Measurements from ENCODE around the gene ZSWIM1.
"Not testable (repeated sequence)": the region's sequence is repeated elsewhere in the genome, so short reads cannot be mapped to it uniquely, and the experiment has no call there.

ZSWIM1 gene

DNA sequence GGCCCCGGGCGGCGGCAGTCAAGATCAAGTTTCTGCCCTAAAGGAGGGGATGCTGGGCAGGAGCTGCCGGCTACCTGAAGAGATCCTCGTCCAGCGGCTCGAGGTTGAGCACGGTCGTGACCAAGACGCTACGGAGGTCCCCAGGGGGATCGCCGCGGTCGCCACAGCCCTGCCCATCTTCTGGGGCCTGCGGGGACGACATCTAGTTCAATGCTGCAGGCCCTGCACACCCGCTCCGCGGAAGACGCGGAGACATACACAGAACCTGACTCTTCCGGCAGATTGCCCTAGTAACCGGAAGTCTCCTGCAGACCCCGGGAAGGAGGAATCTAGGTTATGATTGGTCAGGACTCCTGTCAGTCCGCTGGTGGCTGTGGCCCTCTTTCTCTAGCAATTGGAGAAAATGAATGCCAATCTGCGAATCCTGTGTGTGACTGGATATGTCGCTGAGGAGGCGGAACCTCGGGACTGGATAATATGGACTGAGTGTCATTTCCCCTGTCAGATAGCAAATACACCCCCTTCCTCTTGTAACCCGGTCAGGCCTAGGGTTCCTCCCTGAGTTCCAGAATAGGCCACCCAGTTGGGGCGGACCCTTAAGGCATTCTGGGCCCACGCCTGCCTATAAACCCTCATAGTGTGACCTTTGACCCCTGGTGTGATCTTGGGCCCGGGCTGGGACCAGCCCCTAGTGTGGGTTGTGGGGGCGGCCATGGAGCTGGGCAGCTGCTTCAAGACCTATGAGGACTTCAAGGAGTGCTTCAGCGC is 23.7 kb upstream of the ZSWIM1 start, which contains the start of the genes ACOT8 and ZSWIM3:
ACOT8 (minus strand) TSS at position 279 of the 768 bp plus-strand sequence; CDS start at position 202, 77 bp downstream.
ZSWIM3 (plus strand) TSS at position 501 of the 768 bp plus-strand sequence; CDS start at position 713, 212 bp downstream.
- DNase-seq = peak; percentile 99

DNA sequence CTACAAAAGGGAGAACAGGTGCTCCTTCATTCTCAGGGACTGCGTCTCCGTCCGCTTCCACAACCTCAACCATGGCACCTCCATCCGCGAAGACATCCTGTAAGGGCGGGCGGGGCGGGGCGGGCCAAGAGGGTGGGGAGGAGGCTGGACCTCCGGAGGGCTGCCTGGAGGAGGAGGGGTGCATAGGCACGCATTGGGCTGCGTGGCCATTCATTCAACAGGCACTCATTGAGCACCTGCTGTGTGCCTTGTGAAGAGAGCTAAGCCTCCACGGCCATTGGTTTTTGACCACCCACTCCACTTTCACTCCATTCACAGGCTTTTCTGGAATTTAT is 23.2 kb upstream of the ZSWIM1 start:
- DNase-seq = no peak

DNA sequence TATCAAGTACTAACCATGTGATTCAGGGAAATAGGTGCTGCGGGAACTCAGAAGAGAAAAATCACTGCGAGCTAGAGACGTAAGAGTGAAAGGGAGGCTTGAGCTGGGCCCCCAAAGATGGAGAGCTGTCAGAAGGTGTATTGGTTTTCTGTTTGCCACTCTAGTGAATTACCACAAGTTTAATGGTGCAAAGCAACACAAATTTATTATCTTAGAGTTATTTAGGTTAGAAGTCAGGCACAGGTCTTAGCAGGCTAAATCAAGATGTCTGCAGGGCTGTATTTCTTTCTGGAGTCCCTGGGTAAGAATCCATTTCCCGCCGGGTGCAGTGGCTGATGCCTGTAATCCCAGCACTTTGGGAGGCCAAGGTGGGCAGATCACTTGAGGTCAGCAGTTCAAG is 21.1 kb upstream of the ZSWIM1 start:
- DNase-seq = no peak

DNA sequence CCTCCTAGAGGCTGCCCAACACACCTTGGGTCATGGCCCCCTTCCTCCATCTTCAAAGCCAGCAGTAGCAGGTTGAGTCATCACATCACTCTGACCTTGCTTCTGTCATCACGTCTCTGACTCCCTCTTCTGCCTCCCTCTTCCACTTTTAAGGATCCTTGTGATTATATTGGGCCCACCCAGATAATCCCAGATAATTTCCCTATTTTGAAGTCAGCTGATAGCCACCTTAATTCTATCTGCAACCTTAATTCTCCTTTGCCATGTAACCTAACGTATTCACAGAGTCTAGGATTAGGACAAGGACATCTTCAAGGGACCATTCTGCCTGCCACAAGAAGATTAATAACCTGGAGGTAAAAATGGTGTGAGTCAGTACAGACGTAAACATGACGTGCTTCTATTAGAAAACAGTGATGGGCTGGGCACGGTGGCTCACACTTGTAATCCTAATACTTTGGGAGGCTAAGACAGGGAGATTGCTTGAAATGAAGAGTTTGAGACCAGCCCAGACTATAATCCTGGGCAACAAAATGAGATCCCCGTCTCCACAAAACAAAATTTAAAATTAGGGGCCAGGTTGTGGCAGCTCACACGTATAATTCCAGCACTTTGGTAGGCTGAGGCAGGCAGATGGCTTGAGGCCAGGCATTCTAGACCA is 20.3 kb upstream of the ZSWIM1 start:
- DNase-seq = no peak

DNA sequence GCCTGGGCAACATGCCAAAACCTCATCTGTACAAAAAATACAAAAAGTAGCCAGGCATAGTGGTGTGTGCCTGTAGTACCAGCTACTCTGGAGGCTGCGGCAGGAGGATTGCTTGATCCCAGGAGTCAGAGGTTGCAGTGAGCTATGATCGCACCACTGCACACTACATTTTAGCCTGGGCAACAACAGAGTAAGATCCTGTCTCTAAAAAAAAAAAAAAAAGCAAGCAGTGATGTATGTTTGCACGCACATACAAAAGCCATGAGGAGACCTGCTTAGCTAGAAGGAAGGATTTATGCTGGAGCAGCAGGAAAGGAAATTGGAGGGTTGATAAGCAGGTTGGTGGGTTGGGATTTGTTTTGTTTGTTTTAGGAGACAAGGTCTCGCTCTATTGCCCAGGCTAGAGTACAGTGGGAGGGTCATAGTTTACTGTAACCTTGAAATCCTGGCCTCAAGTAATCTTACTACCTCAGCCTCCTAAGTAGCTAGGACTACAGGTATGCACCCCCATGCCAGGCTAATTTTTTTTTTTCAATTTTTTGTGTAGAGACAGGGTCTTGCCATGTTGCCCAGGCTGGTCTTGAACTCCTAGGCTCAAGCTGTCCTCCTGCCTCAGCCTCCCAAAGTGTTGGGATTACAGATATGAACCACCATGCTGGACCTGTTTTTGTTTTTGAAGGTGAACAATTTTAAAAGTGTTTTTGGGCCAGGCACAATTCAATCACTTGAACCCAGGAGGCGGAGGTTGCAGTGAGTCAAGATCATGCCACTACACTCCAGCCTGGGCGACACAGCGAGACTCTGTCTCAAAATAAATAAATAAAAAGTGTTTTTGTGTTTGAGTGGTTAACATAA is 19.6 kb upstream of the ZSWIM1 start:
- no peak for DNase-seq

DNA sequence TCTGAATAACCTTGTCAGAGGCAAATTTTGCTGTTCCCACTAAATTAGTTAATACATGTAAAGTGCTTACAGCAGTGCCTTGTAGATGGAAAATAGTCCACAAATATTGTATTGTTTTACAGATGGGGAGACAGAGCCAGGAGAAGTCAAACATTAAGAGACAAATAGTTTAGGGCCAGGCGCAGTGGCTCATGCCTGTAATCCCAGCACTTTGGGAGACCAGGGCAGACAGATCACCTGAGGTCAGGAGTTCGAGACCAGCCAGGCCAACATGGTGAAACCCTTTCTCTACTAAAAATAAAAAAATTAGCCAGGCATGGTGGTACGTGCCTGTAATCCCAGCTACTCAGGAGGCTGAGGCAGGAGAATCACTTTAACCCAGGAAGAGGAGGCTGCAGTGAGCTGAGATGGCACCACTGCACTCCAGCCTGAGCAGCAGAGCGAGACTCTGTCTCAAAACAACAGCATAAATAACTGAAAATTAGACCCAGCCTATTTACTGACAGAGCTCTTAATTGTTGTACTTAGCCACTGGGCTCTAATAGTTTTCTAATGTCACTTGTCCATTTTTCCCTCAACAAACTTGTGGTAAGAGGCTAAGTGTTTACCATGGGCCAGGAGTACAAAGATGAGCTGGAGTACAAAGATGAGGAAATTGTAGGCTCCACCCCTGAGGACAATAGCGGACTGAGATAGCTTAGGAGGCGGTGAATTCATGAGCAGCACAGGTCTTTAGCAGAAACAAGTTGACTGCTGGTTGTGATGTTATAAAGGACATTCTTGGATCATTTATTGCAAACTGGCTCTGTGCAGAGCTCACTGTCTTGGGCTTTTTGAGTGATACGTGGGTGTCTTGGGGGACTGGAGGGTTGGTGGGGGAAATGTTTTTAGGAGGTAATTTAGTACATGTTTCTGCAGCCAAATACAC is 17.2 kb upstream of the ZSWIM1 start:
- DNase-seq = no peak

DNA sequence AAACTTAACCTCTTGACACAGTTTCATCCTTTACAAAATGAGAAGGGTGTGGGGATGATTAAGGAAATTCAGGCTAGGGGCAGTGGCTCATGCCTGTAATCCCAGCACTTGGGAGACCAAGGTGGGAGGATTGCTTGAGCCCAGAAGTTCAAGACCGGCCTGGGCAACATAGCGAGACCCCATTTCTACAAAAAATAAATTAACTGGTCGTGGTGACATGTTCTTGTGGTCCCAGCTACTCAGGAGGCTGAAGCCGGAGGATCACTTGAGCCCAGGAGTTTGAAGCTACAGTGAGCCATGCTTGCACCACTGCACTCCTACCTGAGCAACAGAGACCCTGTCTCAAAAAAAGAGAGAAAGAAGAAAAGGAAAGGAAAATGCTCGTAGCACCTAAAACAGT is 14.6 kb upstream of the ZSWIM1 start:
- no peak for DNase-seq

DNA sequence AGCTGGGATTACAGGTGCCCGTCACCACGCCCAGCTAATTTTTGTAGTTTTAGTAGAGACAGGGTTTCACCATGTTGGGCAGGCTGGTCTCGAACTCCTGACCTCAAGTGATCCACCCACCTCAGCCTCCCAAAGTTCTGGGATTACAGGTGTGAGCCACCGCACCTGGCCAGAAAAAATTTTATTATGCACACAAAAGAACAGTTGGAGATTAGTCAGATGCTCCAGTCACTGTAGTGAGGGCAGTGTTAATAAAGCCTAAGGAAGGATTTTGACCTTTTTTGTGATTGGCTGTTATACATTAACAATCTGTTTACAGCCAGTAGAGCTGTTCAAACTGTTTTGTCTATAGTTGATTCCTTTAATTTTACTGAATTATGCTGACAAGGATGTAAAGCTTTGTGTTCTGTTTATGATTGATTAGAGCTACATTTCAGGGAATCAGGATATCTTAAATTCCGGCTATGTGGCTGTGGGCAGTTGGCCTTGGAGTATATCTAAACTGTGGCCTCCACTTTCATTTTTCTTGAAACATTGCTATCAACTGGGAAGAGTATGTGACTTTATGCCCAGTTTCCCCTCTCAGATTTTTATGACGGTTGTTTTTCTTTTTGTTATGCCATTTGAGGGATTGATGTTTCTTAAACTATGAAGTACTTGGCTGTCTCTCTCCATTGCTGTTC is 13.8 kb upstream of the ZSWIM1 start:
- no peak for DNase-seq

DNA sequence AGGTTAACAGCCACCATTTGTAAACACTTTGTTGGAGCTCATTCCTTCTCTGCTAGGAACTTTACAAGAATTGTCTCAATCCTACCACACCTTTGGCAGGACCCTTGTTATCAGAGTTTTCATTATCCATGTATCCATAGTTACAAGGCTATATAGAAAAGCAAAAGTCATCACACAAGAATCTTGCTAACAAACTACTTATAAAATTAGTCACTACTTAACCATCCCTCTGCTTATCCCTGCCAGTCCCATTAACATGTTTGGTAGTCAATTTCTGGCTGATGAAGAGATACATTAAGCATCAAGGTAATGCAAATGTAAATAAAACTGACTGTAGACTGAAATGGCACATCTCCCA is 13.2 kb upstream of the ZSWIM1 start:
- DNase-seq = no peak

DNA sequence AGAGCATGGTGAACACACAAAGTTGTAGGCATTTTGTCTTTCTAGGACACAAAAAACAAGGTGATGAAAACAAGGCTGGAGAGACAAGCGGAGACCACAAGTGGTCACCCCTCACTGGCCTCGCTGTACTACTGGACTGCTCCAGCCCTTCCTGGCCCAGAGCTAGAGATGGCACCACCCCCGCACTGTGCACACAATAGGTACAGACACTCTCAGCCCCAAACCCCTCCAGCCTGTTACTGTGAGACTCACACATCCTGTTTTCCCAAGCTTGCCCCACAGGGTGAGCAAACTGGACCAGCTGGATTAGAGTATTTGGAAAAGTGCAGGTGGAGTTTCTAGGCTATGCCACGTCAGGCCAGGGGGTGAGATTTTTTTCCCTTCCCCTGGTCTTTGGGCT is 8.4 kb upstream of the ZSWIM1 start:
- DNase-seq = no peak

DNA sequence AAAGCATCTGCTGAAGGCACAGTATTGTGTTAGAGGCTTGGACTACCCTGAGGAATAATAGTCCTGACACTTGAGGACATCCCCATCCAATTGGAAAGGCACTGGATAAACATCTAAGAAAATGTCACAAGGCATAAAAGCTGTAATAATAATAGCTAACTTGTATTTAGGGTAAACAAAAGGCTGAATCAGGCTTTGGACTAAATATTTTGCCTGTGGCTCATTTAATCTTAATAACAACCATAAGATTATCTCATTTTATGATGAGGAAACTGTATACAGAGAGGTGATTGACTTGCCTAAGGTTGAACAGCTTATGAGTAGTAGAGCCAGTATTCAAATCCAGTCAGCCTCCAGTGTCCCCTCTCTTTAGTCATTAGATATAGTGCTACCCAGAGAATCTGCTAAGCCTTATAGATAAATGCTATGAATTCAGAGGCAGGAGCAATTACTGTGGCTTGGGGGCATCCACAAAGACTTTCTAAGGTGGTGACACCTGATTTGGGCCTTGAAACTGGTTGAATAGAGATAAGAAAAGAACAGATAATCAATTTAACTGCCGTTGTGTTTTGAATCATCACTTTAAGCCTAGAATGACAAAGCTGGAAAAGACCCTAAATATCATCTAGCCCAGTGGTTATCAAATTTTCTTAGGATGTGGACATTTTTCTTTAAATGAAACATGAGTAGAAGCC is 7.5 kb upstream of the ZSWIM1 start:
- DNase-seq = no peak

DNA sequence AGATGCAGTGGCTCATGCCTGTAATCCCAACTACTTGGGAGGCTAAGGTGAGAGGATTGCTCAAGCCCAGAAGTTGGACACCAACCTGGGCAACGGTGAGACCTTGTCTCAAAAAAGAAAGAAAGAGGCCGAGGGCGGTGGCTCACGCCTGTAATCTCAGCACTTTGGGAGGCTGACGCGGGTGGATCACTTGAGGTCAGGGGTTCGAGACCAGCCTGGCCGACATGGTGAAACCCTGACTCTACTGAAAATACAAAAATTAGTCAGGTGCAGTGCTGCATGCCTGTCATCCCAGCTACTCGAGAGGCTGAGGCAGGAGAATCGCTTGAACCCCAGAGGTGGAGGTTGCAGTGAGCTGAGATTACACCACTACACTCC is 6.9 kb upstream of the ZSWIM1 start:
- not testable (repeated sequence) for DNase-seq

DNA sequence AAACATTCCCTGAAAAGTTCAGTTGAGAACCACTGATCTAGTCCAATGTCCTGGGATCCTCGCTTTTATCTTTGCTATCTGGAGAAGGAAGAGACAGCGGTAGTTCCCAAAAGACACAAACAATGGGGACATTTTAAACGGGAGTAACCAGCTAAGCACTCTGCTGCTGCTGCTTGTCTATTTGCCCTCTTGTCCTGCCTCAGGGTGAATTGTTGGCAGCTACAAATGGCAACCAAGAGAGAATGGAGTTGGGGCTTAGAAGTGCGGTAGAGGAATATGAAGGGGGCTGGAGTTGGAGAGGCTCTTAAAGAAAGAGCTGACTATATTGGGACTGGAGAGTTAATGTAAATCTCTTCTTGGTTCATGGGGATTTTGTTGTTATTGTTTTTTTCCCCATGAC is 6.5 kb upstream of the ZSWIM1 start:
- DNase-seq = no peak

DNA sequence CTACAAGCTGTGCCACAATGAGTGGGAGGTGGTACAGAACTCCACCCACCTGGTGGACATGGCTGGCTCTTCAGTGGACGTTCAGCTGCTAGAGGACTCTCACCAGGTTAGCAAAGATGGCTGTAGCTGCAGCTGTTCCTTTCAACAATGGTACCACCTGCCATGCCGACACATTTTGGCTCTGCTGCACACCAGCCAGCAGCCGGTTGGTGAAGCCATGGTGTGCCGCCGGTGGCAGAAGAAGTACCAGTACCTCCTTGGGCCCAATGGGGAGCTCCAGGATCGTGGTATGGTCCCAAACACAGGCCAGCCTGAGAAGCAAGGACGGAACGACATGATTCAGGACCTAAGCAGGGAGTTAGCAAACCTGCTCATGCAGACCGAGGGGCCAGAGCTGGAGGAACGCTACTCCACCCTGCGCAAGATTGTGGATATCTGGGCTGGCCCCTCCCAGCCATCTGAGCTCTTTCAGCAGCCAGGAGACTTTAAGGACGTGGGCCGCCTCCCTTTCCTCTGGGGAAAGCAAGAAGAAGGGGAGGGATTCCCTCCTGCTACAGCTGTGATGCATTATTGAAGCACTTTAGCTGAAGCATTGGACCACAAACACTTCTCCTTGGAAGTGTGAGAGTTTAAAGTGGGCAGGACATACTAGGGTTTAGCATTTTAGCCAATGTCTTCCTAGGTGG is 2.8 kb upstream of the ZSWIM1 start:
- DNase-seq = no peak

DNA sequence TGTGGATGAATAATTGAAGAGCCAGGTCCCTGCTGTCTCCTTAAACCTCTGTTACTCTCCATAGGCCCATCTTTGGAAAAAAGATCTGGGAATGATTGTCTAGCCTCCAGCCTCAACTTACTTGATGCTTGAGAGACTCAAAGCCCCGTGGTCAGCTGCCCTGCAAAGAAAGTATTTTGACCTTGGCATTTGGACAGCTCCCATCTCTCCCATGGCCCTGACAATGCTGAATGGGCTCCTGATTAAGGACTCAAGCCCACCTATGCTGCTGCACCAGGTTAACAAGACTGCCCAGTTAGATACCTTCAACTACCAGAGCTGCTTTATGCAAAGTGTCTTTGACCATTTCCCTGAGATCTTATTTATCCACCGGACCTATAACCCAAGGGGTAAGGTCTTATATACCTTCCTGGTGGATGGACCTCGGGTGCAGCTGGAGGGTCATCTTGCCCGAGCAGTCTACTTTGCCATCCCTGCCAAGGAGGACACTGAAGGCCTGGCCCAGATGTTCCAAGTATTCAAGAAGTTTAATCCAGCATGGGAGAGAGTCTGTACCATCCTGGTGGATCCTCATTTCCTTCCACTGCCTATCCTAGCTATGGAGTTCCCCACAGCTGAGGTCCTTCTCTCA is 1.6 kb downstream of the ZSWIM1 start:
- no peak for DNase-seq

DNA sequence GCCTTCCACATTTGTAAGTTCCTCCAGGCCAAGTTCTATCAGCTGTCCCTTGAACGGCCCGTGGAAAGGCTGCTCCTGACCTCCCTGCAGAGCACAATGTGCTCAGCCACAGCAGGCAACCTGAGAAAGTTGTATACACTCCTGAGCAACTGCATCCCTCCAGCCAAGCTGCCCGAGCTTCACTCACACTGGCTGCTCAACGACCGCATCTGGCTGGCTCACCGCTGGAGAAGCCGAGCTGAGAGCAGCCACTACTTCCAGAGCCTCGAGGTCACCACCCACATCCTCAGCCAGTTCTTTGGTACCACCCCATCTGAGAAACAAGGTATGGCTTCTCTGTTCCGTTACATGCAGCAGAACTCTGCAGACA is 2.1 kb downstream of the ZSWIM1 start:
- no peak for DNase-seq

DNA sequence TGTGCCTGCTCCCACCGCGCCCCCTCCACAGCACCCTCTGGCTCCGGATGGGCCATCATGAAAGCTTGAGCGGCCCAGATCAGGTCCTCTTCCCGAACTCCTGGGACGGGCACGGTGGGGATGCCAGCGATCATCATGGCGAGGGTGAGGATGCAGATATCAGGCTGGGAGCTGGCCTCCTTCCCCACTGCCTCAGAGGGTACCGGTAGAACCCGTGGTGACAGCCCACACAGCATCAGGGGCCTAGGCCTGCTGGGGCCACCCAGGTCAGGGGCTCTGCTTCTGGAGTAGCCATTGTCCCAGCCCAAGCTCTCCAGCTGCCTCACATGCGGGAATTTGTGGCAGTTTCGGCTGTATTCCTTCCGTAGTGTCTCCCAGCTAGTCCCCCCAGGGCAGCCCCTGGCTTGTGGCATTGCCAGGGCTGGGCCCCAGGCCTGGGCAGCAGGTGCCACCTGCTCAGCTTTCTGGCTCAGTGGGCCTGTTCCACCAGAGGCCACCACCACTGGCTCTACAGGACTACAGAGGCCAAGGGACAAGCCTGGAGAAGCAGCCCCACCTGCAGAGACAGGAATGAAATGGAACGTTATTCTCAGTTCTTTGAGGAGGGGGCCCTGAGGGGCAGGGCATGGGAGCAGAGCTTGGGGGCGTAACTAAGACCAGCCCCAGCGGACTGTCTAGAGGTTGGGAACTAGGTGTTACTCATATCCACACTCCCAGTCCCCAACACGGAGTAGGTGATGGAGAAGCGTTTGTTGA is 5.7 kb downstream of the ZSWIM1 start:
- no peak for DNase-seq

DNA sequence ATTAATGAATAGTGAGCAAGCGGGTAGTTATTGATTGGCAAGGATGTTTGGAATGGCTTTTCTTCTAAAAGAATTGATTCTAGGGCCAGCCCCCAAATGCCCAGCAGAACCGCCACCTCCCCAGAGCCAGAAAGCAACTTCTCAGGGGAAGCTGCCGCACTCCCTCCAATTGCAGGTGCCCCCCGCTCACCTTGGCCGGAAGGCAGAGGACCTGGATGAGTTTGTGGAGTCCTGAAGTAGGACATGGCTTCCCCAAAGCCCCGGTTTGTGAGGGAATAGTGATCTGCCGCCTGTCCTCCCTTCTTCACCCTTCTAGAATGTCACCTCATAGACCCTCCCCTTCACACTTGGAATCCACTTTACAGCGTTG is 6.3 kb downstream of the ZSWIM1 start, which contains the start of gene SPATA25:
SPATA25 (minus strand) TSS at position 277 of the 370 bp plus-strand sequence; CDS start at position 245, 32 bp downstream.
- no peak for DNase-seq

DNA sequence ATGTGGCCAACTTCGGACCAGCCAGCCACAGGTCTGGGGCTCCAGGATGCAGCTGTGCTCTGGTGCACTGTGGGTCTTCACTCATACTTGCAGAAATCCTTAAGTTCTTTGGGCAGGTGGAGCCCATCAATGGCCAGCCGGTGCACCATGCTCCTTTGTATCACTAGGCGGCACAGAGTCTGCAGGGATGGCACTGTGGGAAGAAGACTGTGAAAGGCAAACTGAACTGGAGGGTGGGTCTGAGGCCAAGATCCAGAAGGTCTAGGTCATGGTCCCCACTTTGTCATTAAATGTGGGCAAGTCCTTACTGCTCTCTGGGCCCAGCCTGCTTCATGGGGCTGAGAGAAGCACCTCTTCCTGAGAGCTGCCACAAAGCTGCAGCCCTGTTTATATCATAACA is 7.7 kb downstream of the ZSWIM1 start:
- no peak for DNase-seq

Data from NCI-H1436 treated with DMSO at 0.1 percent for 48 hours (cell line).